Calu3 (cell line): Measurements from ENCODE around the gene GRIA3. TPM values are rescaled to one million over a fixed set of nuclear protein-coding genes. Genes with fewer than 3 reads are reported as not detected.

Experiments used
- BruUV-seq: library from RNA; stranded (reverse); fragments of 400-500 nt; replicated peaks from 2 replicates; lab custom pipeline; 2021; lab: Mats Ljungman, UMichigan
- CTCF ChIA-PET: fragments of 300-600 bp; sonication (Branson Sonifier 250); formaldehyde crosslinking; loops from one replicate; lab custom pipeline; 2022; ENCODE audit warnings: antibody characterized with exemption; lab: Charles Lee
- DNase-seq: peaks from one replicate; pipeline ENCODE4 v3.0.0; 2022
- H3K27ac Mint-ChIP-seq: one replicate; pipeline ENCODE4 v1.8.0; 2022; ENCODE audit warnings: mixed read lengths; ENCODE audit not compliant: unreplicated experiment
- H3K27me3 Mint-ChIP-seq: one replicate; pipeline ENCODE4 v1.8.0; 2022; ENCODE audit warnings: mixed read lengths; ENCODE audit not compliant: unreplicated experiment
- H3K36me3 Mint-ChIP-seq: one replicate; pipeline ENCODE4 v1.8.0; 2022; ENCODE audit warnings: mild to moderate bottlenecking, moderate library complexity, mixed read lengths; ENCODE audit not compliant: insufficient read depth, unreplicated experiment
- H3K4me1 Mint-ChIP-seq: one replicate; pipeline ENCODE4 v1.8.0; 2022; ENCODE audit warnings: mild to moderate bottlenecking, low read depth, mixed read lengths; ENCODE audit not compliant: unreplicated experiment
- H3K4me3 Mint-ChIP-seq: one replicate; pipeline ENCODE4 v1.8.0; 2022; ENCODE audit warnings: mild to moderate bottlenecking, low read depth, moderate library complexity, mixed read lengths; ENCODE audit not compliant: unreplicated experiment
- H3K9me3 Mint-ChIP-seq: one replicate; pipeline ENCODE4 v1.8.0; 2022; ENCODE audit warnings: low read depth, mixed read lengths; ENCODE audit not compliant: unreplicated experiment
- CTCF ChIP-seq: fragments of 200-600 bp; IDR thresholded peaks from one replicate; pipeline ENCODE4 v1.8.0; 2022; ENCODE audit warnings: antibody characterized with exemption; ENCODE audit not compliant: unreplicated experiment
- intact Hi-C: fragments of 100-400 bp; cut with micrococcal nuclease; formaldehyde crosslinking; loops from one replicate; pipeline ENCODE4 v1.10.0; 2022; ENCODE audit not compliant: unreplicated experiment
- total RNA-seq: library from RNA; stranded (reverse); gene quantifications from 2 replicates; pipeline ENCODE4 v1.2.3, GENCODE V29; 2022

The GRIA3 gene
- total RNA-seq, 1 experiment from 2014 or later = not detected

GRCh38 chrX:123493857-123494256 is 309.8 kb downstream of the GRIA3 start:
- Mint-ChIP-seq H3K4me1 (no peaks in the 10 kb centered on the region), H3K9me3 (no peaks in the 10 kb centered on the region), H3K27me3 (peaks cover 60% of the 10 kb centered on the region), H3K4me3 (no peak overlapping the region), H3K27ac (no peak overlapping the region), H3K36me3 (no peaks in the 10 kb centered on the region)
- no peak for TF ChIP-seq CTCF
- DNase-seq = no peak
- intact Hi-C loops = no loop called here
- no TSS peak for BruUV-seq
- CTCF ChIA-PET = no interaction called here

DNA sequence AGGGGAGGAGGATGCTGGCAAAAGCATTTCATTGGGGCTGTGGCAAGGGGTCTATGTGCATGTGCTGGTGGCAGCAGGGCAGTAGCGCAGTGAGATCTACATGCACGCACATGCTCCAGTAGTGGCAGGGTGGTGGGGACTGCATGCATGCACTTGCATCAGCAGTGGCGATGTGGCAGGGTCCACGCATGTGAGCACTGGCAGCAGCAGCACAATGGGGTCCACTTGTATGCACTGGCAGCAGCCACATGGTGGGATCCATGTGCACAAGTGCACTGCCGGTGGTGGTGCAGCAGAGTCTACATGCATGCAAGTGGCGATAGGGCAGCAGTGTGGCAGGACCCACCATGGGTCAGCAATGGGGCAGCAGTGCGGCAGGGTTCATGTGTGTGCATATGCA is 315.7 kb downstream of the GRIA3 start:
- Mint-ChIP-seq H3K36me3 (no peaks in the 10 kb centered on the region), H3K4me1 (no peaks in the 10 kb centered on the region), H3K9me3 (peaks cover 3% of the 10 kb centered on the region), H3K27me3 (peaks cover 53% of the 10 kb centered on the region), H3K4me3 (no peak overlapping the region), H3K27ac (no peak overlapping the region)
- no peak for TF ChIP-seq CTCF
- intact Hi-C loops = no loop called here
- CTCF ChIA-PET = no interaction called here
- no TSS peak for BruUV-seq
- no peak for DNase-seq

GRCh38 chrX:123504047-123504446 is 320.0 kb downstream of the GRIA3 start:
- intact Hi-C loops = no loop called here
- Mint-ChIP-seq H3K27ac (no peak overlapping the region), H3K4me1 (no peaks in the 10 kb centered on the region), H3K9me3 (peaks cover 3% of the 10 kb centered on the region), H3K4me3 (no peak overlapping the region), H3K27me3 (peaks cover 36% of the 10 kb centered on the region), H3K36me3 (no peaks in the 10 kb centered on the region)
- no peak for DNase-seq
- no TSS peak for BruUV-seq
- TF ChIP-seq CTCF = no peak
- CTCF ChIA-PET = no interaction called here

- H3K4me1 Mint-ChIP-seq = no peaks in the 10 kb centered on the region
- intact Hi-C loops = no loop called here
- no peak overlapping the region for H3K4me3 Mint-ChIP-seq
- CTCF ChIA-PET = no interaction called here
- no peak for DNase-seq
- H3K27ac Mint-ChIP-seq = no peak overlapping the region
- H3K27me3 Mint-ChIP-seq = peaks cover 29% of the 10 kb centered on the region
- no peak for TF ChIP-seq CTCF
- H3K36me3 Mint-ChIP-seq = no peaks in the 10 kb centered on the region
- no TSS peak for BruUV-seq
- H3K9me3 Mint-ChIP-seq = peaks cover 3% of the 10 kb centered on the region
These were observed 320.7 kb downstream of the GRIA3 start for GRCh38 chrX:123504630-123505270.
